GM21528 (cell line): ENCODE measurements around the gene KIF7.

Source experiments
- ATAC-seq: cut with Tn5 transposase; IDR thresholded peaks from one replicate; pipeline ENCODE4 v1.9.1; 2021; ENCODE audit warnings: mild to moderate bottlenecking, moderate library complexity; ENCODE audit not compliant: unreplicated experiment, low FRiP score

The KIF7 gene

DNA sequence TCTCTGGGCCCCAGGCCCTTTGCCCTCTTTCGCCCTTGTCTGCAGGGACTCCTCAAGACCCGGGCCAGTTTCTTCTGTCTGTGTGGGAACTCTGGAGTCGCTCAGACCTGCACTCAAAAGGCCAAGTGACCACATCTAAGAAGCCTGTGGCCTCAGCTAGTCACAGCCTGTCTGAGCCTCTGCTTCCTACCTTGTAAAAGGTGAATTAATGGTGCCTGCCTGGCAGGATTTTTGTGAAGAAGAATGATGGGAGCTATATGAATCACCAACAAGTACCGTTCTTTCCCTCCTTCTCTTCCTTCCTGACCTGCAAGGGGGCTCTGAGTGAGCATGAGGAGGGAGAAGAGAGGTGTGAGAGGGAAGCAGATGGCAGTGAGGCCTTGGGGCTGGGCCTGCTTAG lies 16.4 kb upstream of the KIF7 start:
- no peak for ATAC-seq

GRCh38 chr15:89670971-89671560 lies 15.8 kb upstream of the KIF7 start:
- no peak for ATAC-seq

- ATAC-seq, result no peak
Measured at GRCh38 chr15:89669941-89670340, 14.7 kb upstream of the KIF7 start.

GRCh38 chr15:89669309-89669865 lies 14.1 kb upstream of the KIF7 start:
- no peak for ATAC-seq

GRCh38 chr15:89668171-89668570 lies 12.9 kb upstream of the KIF7 start:
- ATAC-seq, result no peak

DNA sequence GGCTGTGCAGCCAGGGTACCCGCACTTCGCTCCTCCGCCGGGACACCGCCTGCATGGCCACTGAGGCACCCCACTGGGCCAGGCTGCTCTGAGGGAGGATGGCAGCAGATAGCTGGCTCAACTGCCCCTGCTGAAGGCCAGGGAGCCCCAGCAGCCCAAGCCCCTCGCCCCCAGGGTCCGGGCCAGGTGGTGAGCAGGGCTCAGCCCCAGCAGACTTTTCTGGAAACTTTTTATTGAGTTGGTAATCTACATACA lies 12.4 kb upstream of the KIF7 start:
- ATAC-seq, result no peak

GRCh38 chr15:89666858-89667705 lies 11.8 kb upstream of the KIF7 start:
- ATAC-seq, result no peak

DNA sequence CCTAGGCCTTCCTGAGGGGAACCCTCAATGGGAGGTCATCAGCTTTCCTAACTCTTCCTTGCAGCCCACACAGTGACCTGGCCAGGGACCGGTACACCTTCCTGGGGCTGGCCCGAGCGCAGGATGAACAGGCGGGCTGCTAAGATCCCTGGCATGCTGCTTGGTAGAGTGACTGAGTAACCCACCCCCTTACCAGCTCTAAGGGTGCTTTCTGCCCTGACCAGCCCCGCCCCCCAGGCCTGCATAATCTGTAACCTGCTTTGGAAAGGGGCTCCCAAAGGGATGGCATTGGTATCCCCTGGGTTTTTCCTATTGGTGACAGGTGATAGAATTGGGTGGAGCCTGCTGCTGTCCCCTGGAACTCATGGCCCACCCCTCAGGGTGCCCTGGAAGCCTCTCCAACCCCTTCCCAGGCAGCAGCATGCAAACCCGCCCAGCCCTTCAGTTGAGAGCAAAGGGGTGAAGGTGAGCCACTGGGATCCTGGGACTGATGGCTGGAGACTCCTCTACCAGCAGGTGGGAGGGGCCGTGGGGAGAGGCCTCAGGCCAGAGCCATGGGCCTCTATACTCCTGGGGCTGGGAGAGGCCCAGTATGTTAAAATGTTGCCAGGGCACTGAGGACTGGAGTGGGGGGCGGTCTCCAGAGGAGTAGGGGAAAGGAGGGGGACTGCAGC lies 11.1 kb upstream of the KIF7 start:
- no peak for ATAC-seq

- no peak for ATAC-seq
Measured at GRCh38 chr15:89665449-89666181, 10.3 kb upstream of the KIF7 start.

DNA sequence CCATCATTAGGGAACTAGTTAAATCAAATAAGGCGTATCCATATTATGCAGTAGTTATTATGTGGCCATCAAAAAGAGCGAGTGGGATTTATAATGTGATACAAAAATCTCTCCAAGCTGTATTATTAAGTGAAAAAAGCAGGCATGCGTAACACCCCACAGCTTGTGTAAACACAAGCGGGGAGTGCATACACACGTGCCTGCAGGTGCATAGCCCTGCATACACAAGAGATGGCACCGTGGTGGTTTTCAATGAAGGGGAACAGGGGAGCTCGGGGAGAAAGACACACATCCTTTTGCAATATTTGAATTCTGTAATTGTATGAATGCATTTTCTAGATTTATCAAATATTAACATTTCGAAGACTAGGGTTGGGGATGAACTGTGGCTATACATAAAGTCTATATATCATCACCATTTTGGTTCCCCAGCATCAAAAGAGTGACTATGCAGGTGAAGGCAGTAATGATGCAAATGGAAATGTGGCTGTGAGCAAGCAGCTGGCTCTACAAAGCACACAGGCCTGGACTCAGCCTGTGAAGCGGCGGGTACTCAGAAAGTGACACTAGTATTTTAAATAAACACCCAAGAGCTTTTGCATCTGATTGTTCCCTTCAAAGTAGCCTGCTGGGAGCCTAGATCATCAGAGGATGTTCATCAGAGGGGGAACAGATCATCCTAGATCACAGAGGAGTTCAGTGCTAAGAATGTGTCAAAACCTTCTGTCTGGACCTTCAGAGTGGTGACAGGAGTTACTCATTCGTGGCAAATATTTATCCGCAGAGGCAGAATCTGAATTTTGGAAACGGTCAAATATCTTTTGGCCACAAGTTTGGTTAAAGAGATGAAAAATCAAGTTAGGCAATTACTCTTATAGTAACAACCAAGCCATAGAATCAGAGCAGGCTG lies 9.4 kb upstream of the KIF7 start:
- no peak for ATAC-seq

DNA sequence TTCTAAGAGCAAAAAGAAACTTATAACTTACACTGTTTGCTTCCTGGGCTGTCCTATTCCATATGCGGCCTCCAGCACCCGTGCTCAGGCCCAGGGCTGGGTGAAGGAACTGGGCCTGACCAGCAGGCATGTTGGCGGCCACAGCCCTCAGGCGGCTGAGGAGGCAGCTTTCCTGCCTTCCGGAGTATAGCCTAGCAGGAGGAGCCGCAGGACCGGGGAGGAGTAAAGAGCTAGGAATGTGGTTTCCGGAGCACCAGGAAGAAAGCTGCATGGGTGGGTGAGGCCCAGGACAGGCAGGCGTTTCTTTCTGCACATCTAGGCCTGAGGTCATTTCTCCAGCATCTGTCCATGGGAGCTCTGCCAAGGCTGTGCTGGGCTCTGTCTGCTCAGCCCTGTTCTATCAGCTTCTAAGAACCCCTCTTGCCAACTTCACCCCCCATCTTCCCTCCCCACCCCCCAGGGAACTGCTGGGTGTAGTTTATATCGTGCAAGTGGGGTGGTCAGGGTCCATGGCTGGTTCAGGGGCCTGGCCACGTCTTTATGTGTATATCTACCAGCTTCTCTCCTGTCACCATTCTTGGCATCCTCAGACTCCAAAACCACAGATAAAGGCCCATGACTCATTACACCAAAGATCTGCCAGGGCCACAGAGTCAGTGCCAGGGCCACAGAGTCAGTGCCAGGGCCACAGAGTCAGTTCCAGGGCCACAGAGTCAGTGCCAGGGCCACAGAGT lies 7.8 kb upstream of the KIF7 start:
- ATAC-seq, result no peak

GRCh38 chr15:89660556-89660955 lies 5.3 kb upstream of the KIF7 start:
- no peak for ATAC-seq

GRCh38 chr15:89659295-89659694 lies 4.0 kb upstream of the KIF7 start:
- ATAC-seq, result no peak

GRCh38 chr15:89657686-89658200 lies 2.5 kb upstream of the KIF7 start:
- ATAC-seq, result no peak

GRCh38 chr15:89656116-89656815 lies 999 bp upstream of the KIF7 start:
- no peak for ATAC-seq

- ATAC-seq, result no peak
Measured at GRCh38 chr15:89654301-89654761, 936 bp downstream of the KIF7 start.

DNA sequence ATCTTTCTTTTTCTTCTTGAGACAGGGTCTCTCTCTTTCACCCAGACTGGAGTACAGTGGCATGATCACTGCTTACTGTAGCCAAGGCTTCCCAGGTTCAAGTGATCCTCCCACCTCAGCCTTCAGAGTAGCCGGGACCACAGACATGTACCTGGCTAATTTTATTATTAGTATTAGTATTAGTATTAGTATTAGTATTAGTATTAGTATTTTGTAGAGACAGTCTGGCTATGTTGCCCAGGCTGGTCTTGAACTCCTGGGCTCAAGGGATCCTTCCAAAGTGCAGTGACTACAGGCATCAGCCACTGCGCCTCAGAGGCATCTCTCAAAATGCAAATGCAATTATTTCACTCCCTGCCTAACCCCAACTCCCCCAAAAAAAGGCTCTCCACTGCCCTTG lies 1.7 kb downstream of the KIF7 start:
- ATAC-seq, result no peak

- no peak for ATAC-seq
Measured at GRCh38 chr15:89652666-89653065, 2.6 kb downstream of the KIF7 start.
